Measurements from ENCODE around the gene PCDHGB4.
"Not testable (repeated sequence)": the region's sequence is repeated elsewhere in the genome, so short reads cannot be mapped to it uniquely, and the experiment has no call there.

Gene PCDHGB4

DNA sequence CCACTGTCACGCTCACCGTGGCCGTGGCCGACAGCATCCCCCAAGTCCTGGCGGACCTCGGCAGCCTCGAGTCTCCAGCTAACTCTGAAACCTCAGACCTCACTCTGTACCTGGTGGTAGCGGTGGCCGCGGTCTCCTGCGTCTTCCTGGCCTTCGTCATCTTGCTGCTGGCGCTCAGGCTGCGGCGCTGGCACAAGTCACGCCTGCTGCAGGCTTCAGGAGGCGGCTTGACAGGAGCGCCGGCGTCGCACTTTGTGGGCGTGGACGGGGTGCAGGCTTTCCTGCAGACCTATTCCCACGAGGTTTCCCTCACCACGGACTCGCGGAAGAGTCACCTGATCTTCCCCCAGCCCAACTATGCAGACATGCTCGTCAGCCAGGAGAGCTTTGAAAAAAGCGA lies 45.2 kb downstream of the PCDHGB4 start:
- DNase-seq, result not testable (repeated sequence)

DNA sequence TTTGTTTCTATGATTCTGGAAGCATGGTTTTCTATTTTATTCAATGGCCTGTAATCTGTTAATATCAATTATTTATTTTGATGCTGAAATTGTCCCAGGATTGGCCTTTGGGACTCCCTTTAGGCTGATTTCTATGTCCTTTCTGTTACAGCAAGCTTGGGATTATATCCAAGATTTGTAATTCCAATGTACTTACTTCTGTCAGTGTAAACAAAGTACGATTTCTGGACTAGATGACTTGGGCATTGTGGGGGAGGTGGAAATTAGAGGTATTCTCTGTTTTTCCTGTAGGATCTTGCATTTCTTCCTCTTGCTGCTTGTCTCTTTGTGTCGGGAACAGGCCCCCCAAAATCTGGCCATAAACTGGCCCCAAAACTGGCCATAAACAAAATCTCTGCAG lies 46.5 kb downstream of the PCDHGB4 start:
- DNase-seq, result no peak

DNA sequence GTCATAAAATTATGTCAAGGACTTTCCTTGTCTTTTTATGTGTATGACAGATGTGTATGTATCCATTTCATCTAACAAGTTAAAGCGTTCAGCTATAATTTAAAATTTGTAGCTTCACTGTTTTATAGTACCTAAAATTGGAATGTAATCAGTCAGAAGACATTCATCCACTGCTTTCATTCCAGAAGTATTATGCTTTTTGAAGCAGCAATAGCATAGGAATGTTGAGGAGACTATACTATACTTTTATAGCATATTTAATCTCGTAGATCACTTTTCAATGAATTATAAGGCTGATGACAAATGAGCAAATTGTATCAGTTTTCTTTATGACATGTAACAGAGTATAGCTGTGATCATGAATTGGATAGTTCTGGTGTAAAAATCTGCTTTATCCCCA lies 49.7 kb downstream of the PCDHGB4 start:
- DNase-seq, result no peak

DNA sequence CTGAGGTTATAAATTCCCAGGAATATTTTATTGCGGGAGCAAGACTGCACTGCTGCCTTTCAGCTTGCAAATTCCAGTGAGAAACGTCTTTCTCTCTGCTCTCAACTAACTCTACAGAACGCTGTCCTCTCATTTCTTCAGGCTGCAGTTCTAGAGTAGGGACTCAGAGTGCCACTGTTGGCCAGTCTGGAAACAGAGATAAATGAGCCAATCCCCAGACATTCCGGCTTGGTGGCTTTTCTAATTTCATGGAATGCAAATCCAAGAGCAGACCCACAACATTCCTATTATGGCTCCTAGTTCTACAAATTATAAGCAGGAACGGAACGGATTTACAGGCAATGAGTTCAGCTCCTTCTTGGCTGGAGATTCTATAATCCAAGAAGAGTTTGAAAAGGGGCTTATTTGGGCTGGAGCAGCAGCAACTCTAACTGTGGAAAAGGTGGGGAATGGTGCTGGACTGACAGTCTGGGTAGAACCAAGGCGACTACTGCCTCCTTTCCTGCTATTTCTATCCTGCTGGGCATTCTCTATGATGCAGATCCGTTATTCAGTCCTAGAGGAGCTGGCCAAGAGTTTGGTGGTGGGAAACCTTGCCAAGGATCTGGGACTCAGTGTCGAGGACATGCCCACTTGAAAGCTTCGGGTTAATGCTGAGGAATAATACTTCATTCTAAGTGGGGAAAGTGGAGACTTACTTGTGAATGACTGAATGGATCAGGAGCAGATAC lies 52.1 kb downstream of the PCDHGB4 start:
- DNase-seq, result no peak

All from DMS79 treated with DMSO at 0.1 percent for 48 hours (cell line).